ENCODE measurements around the gene NCKAP5.

The NCKAP5 gene

DNA sequence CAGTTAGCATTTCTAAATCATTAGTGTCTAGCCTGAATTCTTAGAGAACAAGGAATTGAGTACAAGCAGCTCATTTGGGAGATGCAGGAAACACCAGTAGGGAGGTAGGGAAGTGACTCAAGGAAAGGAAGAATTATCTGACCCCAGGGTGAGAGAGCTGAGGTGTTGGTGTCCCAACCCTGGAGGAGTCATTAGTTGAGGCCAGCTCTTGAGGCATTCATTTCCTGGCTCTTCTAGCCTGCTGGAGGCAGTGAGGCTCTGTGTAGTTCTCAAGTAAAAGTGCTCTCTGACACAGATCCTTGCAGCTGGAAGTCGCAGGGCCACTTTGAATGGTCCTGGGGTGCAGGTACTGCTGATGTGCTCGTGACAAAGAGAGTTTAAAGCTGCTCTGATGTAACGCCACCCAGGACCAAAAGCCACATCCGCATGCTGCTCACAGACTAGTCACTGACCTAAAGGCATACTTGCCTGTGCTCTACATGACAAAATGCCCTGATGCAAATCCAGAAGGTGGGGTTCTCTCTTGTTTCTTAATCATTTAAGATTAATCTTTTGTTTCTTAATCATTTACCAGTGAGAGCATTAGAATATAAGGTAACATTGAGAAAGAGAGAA, 598.8 kb downstream of the NCKAP5 start:
- H3K4me3 ChIP-seq (ENCODE audit: control insufficient read depth in 1 of 7, extremely low read depth in 1 of 7, insufficient read depth in 4 of 7, low read depth in 2 of 7, low read length in 6 of 7): no peak overlapping the region
- no peak for DNase-seq
- no peaks in the 10 kb centered on the region for H3K9me3 ChIP-seq (ENCODE audit: control extremely low read depth in 1 of 5, control insufficient read depth in 4 of 5, insufficient read depth in 2 of 5, low read depth in 1 of 5, low read length in 4 of 5)
- peaks cover 0 to 2% (median 0%) of the 10 kb centered on the region in 5 experiments for H3K27me3 ChIP-seq (replicated peaks in 2 of 5; ENCODE audit: control insufficient read depth in 4 of 5, insufficient read depth in 5 of 5, low read length in 4 of 5)
- no peaks in the 10 kb centered on the region for H3K4me1 ChIP-seq (ENCODE audit: control extremely low read depth in 1 of 4, control insufficient read depth in 4 of 4, insufficient read depth in 4 of 4, low read length in 3 of 4)
- no peaks in the 10 kb centered on the region for H3K36me3 ChIP-seq (ENCODE audit: control insufficient read depth in 4 of 4, insufficient read depth in 4 of 4, low read length in 3 of 4)
- ChIA-PET POLR2A (no interaction called here), CTCF (no interaction called here)
- WGBS (ENCODE audit: insufficient coverage): 88% methylated on average over 4 of the region's 4 CpGs
- no peak overlapping the region for H3K27ac ChIP-seq (ENCODE audit: insufficient read depth in 1 of 2, low read depth in 1 of 2, low read length in 2 of 2, poor library complexity in 1 of 2, severe bottlenecking in 2 of 2)

DNA sequence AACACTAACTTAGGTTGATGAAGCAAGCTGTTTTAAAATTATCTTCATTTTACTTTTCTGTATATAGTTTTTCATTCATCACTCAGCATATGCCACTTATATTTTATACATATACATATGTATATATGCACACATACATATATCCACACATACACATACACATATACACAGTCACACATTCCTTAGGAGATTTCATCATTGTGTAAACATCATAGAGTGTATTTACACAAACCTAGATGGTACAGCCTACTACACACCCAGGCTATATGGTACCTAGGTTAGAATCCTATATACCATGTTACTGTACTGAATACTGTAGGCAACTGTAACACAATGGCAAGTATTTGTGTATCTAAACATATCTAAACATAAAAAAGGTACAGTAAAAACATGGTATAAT, 602.8 kb downstream of the NCKAP5 start:
- Histone ChIP-seq H3K36me3 (ENCODE audit: control insufficient read depth in 4 of 4, insufficient read depth in 4 of 4, low read length in 3 of 4) (no peaks in the 10 kb centered on the region), H3K27ac (ENCODE audit: insufficient read depth in 1 of 2, low read depth in 1 of 2, low read length in 2 of 2, poor library complexity in 1 of 2, severe bottlenecking in 2 of 2) (no peak overlapping the region), H3K4me3 (ENCODE audit: control insufficient read depth in 1 of 7, extremely low read depth in 1 of 7, insufficient read depth in 4 of 7, low read depth in 2 of 7, low read length in 6 of 7) (no peak overlapping the region), H3K9me3 (ENCODE audit: control extremely low read depth in 1 of 5, control insufficient read depth in 4 of 5, insufficient read depth in 2 of 5, low read depth in 1 of 5, low read length in 4 of 5) (no peaks in the 10 kb centered on the region), H3K27me3 (replicated peaks in 2 of 5; ENCODE audit: control insufficient read depth in 4 of 5, insufficient read depth in 5 of 5, low read length in 4 of 5) (no peaks in the 10 kb centered on the region), H3K4me1 (ENCODE audit: control extremely low read depth in 1 of 4, control insufficient read depth in 4 of 4, insufficient read depth in 4 of 4, low read length in 3 of 4) (no peaks in the 10 kb centered on the region)
- no peak for DNase-seq
- ChIA-PET CTCF (no interaction called here), POLR2A (no interaction called here)

DNA sequence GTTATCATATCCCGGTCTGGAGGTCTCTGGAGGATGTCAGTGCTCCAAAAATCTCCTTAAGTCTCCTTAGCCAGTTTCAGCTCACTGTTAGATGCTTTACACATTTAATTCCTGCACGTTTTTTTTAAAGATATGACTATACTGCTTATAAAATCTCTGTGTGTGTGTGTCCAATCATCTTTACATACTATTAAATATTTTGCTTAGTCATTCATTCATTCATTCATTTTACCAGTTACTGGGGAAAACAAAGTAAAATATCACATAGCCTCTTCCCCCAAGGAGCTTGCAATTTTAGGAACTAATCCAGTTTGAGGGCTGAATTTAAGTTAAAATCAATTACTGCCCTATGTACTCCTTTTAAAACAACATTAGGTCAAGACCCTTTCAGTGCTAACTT, 605.1 kb downstream of the NCKAP5 start:
- ChIA-PET POLR2A (no interaction called here), CTCF (no interaction called here)
- no peaks in the 10 kb centered on the region for H3K9me3 ChIP-seq (ENCODE audit: control extremely low read depth in 1 of 5, control insufficient read depth in 4 of 5, insufficient read depth in 2 of 5, low read depth in 1 of 5, low read length in 4 of 5)
- no peaks in the 10 kb centered on the region for H3K27me3 ChIP-seq (replicated peaks in 2 of 5; ENCODE audit: control insufficient read depth in 4 of 5, insufficient read depth in 5 of 5, low read length in 4 of 5)
- DNase-seq: no peak
- no peaks in the 10 kb centered on the region for H3K4me1 ChIP-seq (ENCODE audit: control extremely low read depth in 1 of 4, control insufficient read depth in 4 of 4, insufficient read depth in 4 of 4, low read length in 3 of 4)
- no peaks in the 10 kb centered on the region for H3K36me3 ChIP-seq (ENCODE audit: control insufficient read depth in 4 of 4, insufficient read depth in 4 of 4, low read length in 3 of 4)
- H3K27ac ChIP-seq (ENCODE audit: insufficient read depth in 1 of 2, low read depth in 1 of 2, low read length in 2 of 2, poor library complexity in 1 of 2, severe bottlenecking in 2 of 2): no peak overlapping the region
- no peak overlapping the region for H3K4me3 ChIP-seq (ENCODE audit: control insufficient read depth in 1 of 7, extremely low read depth in 1 of 7, insufficient read depth in 4 of 7, low read depth in 2 of 7, low read length in 6 of 7)
- 90% methylated on average over 1 of the region's 2 CpGs for WGBS (ENCODE audit: insufficient coverage)

DNA sequence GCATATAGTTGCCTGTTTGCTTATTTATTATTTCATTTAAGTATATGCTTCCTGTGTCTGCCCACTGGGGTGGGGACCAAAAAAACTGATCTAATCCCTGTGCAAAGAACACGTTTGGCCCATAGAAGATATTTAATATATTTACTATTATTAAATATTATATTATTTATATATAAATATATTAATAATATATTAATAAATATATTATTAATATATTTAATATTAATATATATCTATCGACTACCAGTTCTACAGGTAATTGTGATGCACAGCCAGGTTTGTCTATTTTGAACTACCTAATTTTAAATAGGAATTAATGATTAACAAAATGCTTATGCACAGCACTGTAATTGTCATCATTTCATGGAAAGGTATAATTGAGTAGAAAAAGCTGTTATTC, 609.4 kb downstream of the NCKAP5 start:
- Histone ChIP-seq H3K4me3 (ENCODE audit: control insufficient read depth in 1 of 7, extremely low read depth in 1 of 7, insufficient read depth in 4 of 7, low read depth in 2 of 7, low read length in 6 of 7) (no peak overlapping the region), H3K36me3 (ENCODE audit: control insufficient read depth in 4 of 4, insufficient read depth in 4 of 4, low read length in 3 of 4) (no peaks in the 10 kb centered on the region), H3K27me3 (replicated peaks in 2 of 5; ENCODE audit: control insufficient read depth in 4 of 5, insufficient read depth in 5 of 5, low read length in 4 of 5) (no peaks in the 10 kb centered on the region), H3K4me1 (ENCODE audit: control extremely low read depth in 1 of 4, control insufficient read depth in 4 of 4, insufficient read depth in 4 of 4, low read length in 3 of 4) (no peaks in the 10 kb centered on the region), H3K27ac (ENCODE audit: insufficient read depth in 1 of 2, low read depth in 1 of 2, low read length in 2 of 2, poor library complexity in 1 of 2, severe bottlenecking in 2 of 2) (no peak overlapping the region), H3K9me3 (ENCODE audit: control extremely low read depth in 1 of 5, control insufficient read depth in 4 of 5, insufficient read depth in 2 of 5, low read depth in 1 of 5, low read length in 4 of 5) (no peaks in the 10 kb centered on the region)
- CTCF ChIA-PET: no interaction called here
- no peak for DNase-seq
- no CpG with 5 or more reads among the region's 2 CpGs for WGBS (ENCODE audit: insufficient coverage)
- POLR2A ChIA-PET: no interaction called here

DNA sequence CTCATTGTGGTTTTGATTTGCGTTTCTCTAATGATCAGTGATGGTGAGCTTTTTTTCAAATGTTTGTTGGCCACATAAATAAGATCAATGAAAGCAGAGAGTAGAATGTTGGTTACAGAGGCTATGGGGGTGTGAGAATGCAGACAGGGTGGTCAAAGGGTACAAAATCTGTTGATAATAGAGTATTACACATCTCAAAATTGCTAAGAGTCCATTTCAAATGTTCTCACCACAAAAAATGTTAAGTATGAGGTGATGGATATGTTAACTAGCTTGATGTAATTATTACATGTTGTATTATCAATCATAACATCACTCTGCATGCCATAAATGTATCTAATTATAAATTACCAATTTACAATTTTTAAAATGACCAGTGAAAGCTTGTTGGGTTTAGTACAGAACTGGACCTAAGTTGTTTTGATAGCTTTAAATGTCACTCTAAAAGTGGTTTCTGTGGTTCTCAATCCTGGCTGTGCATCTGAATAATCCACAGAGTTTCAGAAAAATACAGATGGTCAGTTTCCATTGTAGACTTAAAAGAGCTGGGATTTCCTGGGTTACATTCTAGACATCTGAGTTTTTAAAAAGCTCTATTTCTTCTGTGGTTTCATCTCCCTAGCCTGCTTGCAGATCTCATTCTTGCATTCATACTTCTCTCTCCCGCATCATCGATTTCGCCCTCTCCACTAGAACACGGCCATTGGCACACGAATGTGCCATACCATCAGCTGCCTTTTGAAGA, 612.2 kb downstream of the NCKAP5 start:
- DNase-seq: no peak
- no peak overlapping the region for H3K4me3 ChIP-seq (ENCODE audit: control insufficient read depth in 1 of 7, extremely low read depth in 1 of 7, insufficient read depth in 4 of 7, low read depth in 2 of 7, low read length in 6 of 7)
- no peak overlapping the region for H3K27ac ChIP-seq (ENCODE audit: insufficient read depth in 1 of 2, low read depth in 1 of 2, low read length in 2 of 2, poor library complexity in 1 of 2, severe bottlenecking in 2 of 2)
- H3K27me3 ChIP-seq (replicated peaks in 2 of 5; ENCODE audit: control insufficient read depth in 4 of 5, insufficient read depth in 5 of 5, low read length in 4 of 5): no peaks in the 10 kb centered on the region
- H3K36me3 ChIP-seq (ENCODE audit: control insufficient read depth in 4 of 4, insufficient read depth in 4 of 4, low read length in 3 of 4): no peaks in the 10 kb centered on the region
- CTCF ChIA-PET: no interaction called here
- POLR2A ChIA-PET: interaction anchor here (0.7 kb wide), 1 partner anchor 25 kb away, joined by 3 read pairs; no protein-coding TSS in a partner anchor
- 96% methylated on average over 5 of the region's 6 CpGs for WGBS (ENCODE audit: insufficient coverage)
- H3K4me1 ChIP-seq (ENCODE audit: control extremely low read depth in 1 of 4, control insufficient read depth in 4 of 4, insufficient read depth in 4 of 4, low read length in 3 of 4): no peaks in the 10 kb centered on the region
- no peaks in the 10 kb centered on the region for H3K9me3 ChIP-seq (ENCODE audit: control extremely low read depth in 1 of 5, control insufficient read depth in 4 of 5, insufficient read depth in 2 of 5, low read depth in 1 of 5, low read length in 4 of 5)

DNA sequence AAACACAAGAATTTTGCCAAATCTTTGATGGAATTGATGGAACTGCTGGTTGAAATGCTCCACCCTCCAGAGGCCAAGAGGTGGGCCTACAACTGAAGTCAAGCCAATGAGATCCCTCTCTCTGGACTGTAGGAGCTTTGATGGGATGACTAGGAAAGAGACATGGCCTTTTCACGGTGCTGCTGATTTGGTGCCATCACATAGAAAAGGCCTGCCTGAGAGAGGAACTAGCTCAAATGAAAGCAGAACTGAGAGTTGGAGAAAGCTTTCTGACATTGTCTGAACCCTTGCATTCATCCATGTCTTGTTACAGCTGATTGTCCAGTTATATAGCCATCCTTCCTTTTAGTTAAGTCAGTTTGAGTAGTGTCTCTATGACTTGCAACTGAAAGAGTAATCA, 614.5 kb downstream of the NCKAP5 start:
- Histone ChIP-seq H3K4me1 (ENCODE audit: control extremely low read depth in 1 of 4, control insufficient read depth in 4 of 4, insufficient read depth in 4 of 4, low read length in 3 of 4) (no peaks in the 10 kb centered on the region), H3K9me3 (ENCODE audit: control extremely low read depth in 1 of 5, control insufficient read depth in 4 of 5, insufficient read depth in 2 of 5, low read depth in 1 of 5, low read length in 4 of 5) (no peaks in the 10 kb centered on the region), H3K27me3 (replicated peaks in 2 of 5; ENCODE audit: control insufficient read depth in 4 of 5, insufficient read depth in 5 of 5, low read length in 4 of 5) (no peaks in the 10 kb centered on the region), H3K4me3 (ENCODE audit: control insufficient read depth in 1 of 7, extremely low read depth in 1 of 7, insufficient read depth in 4 of 7, low read depth in 2 of 7, low read length in 6 of 7) (no peak overlapping the region), H3K27ac (ENCODE audit: insufficient read depth in 1 of 2, low read depth in 1 of 2, low read length in 2 of 2, poor library complexity in 1 of 2, severe bottlenecking in 2 of 2) (no peak overlapping the region), H3K36me3 (ENCODE audit: control insufficient read depth in 4 of 4, insufficient read depth in 4 of 4, low read length in 3 of 4) (no peaks in the 10 kb centered on the region)
- ChIA-PET CTCF (no interaction called here), POLR2A (no interaction called here)
- 89% methylated on average over 1 of the region's 1 CpG for WGBS (ENCODE audit: insufficient coverage)
- DNase-seq: no peak

DNA sequence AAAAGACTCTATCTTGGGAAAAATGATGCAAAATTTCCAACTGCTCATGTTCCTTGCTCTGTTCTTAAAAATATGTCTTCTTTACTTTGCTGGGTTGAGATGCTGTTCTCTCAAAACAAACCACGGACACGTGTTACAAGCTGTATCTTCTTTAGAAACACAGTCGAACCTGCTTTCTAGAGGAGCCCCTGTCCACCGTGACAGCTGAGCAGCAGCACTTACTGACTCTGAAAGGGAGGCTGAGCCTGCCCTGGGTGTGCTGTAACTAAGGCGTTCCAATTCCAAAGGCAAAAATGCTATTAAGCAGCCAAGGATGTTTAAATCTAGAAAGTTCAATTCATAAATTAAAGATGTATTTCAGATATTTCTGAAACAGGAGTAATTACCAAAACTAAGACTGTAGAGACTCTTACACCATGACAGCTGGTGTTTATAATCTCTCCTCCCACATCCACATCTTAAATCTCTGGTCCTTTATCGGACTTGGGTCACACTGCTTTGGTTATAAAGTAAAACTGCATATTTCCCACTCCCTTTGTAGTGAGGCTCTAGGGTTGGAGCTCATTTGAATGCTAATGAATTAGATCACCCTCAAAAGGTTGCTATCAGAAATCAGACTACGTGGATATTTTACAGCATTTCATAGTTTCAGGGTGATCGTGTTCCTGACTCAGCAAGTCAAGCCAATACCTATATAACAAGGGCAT, 617.1 kb downstream of the NCKAP5 start:
- Histone ChIP-seq H3K27ac (ENCODE audit: insufficient read depth in 1 of 2, low read depth in 1 of 2, low read length in 2 of 2, poor library complexity in 1 of 2, severe bottlenecking in 2 of 2) (no peak overlapping the region), H3K4me3 (ENCODE audit: control insufficient read depth in 1 of 7, extremely low read depth in 1 of 7, insufficient read depth in 4 of 7, low read depth in 2 of 7, low read length in 6 of 7) (no peak overlapping the region), H3K4me1 (ENCODE audit: control extremely low read depth in 1 of 4, control insufficient read depth in 4 of 4, insufficient read depth in 4 of 4, low read length in 3 of 4) (no peaks in the 10 kb centered on the region), H3K9me3 (ENCODE audit: control extremely low read depth in 1 of 5, control insufficient read depth in 4 of 5, insufficient read depth in 2 of 5, low read depth in 1 of 5, low read length in 4 of 5) (no peaks in the 10 kb centered on the region), H3K36me3 (ENCODE audit: control insufficient read depth in 4 of 4, insufficient read depth in 4 of 4, low read length in 3 of 4) (no peaks in the 10 kb centered on the region), H3K27me3 (replicated peaks in 2 of 5; ENCODE audit: control insufficient read depth in 4 of 5, insufficient read depth in 5 of 5, low read length in 4 of 5) (no peaks in the 10 kb centered on the region)
- CTCF ChIA-PET: no interaction called here
- WGBS (ENCODE audit: insufficient coverage): 92% methylated on average over 6 of the region's 8 CpGs
- DNase-seq: no peak
- POLR2A ChIA-PET: no interaction called here

Measured in common myeloid progenitor, CD34-positive (primary cell).